HCT116 (cell line): Measurements from ENCODE around the gene PLXNC1.

ENCODE experiments used
- CEBPB ChIP-seq: IDR thresholded peaks from 2 replicates; pipeline ENCODE4 v1.6.1; 2012; ENCODE audit warnings: low read depth
- EGR1 ChIP-seq: IDR thresholded peaks from 2 replicates; pipeline ENCODE4 v1.6.1; 2012; ENCODE audit warnings: low read depth
- EZH2 ChIP-seq: fragments of 200-600 bp; sonication (generic); IDR thresholded peaks from 2 replicates; pipeline ENCODE4 v1.6.1; 2017; ENCODE audit warnings: antibody characterized with exemption, mixed run types
- JUND ChIP-seq: IDR thresholded peaks from 2 replicates; pipeline ENCODE4 v1.6.1; 2012
- POLR2A ChIP-seq: IDR thresholded peaks from 2 replicates; pipeline ENCODE4 v1.7.0; 2011; ENCODE audit warnings: borderline replicate concordance; ENCODE audit not compliant: insufficient read depth, insufficient read length; ENCODE audit errors: extremely low read depth
- POLR2AphosphoS5 ChIP-seq: IDR thresholded peaks from 2 replicates; pipeline ENCODE4 v1.6.1; 2011; ENCODE audit warnings: mild to moderate bottlenecking, low read depth, low read length, moderate library complexity
- RAD21 ChIP-seq: IDR thresholded peaks from 2 replicates; pipeline ENCODE4 v1.6.1; 2012; ENCODE audit warnings: low read depth, mild to moderate bottlenecking
- REST ChIP-seq: IDR thresholded peaks from 2 replicates; pipeline ENCODE4 v1.6.1; 2012; ENCODE audit warnings: low read depth
- SIN3A ChIP-seq: IDR thresholded peaks from 2 replicates; pipeline ENCODE4 v1.6.1; 2012; ENCODE audit warnings: low read depth
- TF ChIP-seq, protein P1 (sequence below), 3 experiments: fragments of 200-600 bp in 1 of 3; sonication (generic) in 1 of 3; IDR thresholded peaks in 2 of 3; conservative IDR thresholded peaks in 1 of 3; 2 replicates each; pipeline ENCODE4 v1.5.1; 2012 to 2017; ENCODE audit warnings: low read depth in 2 of 3, low read length in 2 of 3, antibody characterized with exemption in 1 of 3, borderline replicate concordance in 1 of 3, control low read depth in 1 of 3, mild to moderate bottlenecking in 1 of 3, mixed read lengths in 1 of 3, mixed run types in 1 of 3, moderate library complexity in 1 of 3; ENCODE audit not compliant: insufficient read depth in 1 of 3
- TF ChIP-seq, protein P2 (sequence below): IDR thresholded peaks from 2 replicates; pipeline ENCODE4 v1.6.1; 2011; ENCODE audit warnings: mild to moderate bottlenecking, low read length, moderate library complexity; ENCODE audit not compliant: insufficient replicate concordance; ENCODE audit errors: extremely low read depth

- TF ChIP-seq POLR2A (no peak), RAD21 (no peak), EZH2 (no peak), REST (no peak), SIN3A (no peak), POLR2AphosphoS5 (no peak), JUND (no peak), EGR1 (no peak), CEBPB (no peak)
- TF ChIP-seq, protein P1, sequence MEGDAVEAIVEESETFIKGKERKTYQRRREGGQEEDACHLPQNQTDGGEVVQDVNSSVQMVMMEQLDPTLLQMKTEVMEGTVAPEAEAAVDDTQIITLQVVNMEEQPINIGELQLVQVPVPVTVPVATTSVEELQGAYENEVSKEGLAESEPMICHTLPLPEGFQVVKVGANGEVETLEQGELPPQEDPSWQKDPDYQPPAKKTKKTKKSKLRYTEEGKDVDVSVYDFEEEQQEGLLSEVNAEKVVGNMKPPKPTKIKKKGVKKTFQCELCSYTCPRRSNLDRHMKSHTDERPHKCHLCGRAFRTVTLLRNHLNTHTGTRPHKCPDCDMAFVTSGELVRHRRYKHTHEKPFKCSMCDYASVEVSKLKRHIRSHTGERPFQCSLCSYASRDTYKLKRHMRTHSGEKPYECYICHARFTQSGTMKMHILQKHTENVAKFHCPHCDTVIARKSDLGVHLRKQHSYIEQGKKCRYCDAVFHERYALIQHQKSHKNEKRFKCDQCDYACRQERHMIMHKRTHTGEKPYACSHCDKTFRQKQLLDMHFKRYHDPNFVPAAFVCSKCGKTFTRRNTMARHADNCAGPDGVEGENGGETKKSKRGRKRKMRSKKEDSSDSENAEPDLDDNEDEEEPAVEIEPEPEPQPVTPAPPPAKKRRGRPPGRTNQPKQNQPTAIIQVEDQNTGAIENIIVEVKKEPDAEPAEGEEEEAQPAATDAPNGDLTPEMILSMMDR (IDR thresholded peaks at IDR 0.05 in 2 of 3, conservative IDR thresholded peaks at IDR 0.05 in 1 of 3; ENCODE audit: borderline replicate concordance in 1 of 3, insufficient read depth in 1 of 3, low read depth in 2 of 3, low read length in 2 of 3) = no peak
- TF ChIP-seq, protein P2, sequence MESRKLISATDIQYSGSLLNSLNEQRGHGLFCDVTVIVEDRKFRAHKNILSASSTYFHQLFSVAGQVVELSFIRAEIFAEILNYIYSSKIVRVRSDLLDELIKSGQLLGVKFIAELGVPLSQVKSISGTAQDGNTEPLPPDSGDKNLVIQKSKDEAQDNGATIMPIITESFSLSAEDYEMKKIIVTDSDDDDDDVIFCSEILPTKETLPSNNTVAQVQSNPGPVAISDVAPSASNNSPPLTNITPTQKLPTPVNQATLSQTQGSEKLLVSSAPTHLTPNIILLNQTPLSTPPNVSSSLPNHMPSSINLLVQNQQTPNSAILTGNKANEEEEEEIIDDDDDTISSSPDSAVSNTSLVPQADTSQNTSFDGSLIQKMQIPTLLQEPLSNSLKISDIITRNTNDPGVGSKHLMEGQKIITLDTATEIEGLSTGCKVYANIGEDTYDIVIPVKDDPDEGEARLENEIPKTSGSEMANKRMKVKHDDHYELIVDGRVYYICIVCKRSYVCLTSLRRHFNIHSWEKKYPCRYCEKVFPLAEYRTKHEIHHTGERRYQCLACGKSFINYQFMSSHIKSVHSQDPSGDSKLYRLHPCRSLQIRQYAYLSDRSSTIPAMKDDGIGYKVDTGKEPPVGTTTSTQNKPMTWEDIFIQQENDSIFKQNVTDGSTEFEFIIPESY = no peak
Measured at GRCh38 chr12:94264736-94265485, 116.5 kb downstream of the PLXNC1 start.
